ENCODE measurements around the gene CYP21A2.
"Not testable (repeated sequence)": the region's sequence is repeated elsewhere in the genome, so short reads cannot be mapped to it uniquely, and the experiment has no call there.

Gene CYP21A2

DNA sequence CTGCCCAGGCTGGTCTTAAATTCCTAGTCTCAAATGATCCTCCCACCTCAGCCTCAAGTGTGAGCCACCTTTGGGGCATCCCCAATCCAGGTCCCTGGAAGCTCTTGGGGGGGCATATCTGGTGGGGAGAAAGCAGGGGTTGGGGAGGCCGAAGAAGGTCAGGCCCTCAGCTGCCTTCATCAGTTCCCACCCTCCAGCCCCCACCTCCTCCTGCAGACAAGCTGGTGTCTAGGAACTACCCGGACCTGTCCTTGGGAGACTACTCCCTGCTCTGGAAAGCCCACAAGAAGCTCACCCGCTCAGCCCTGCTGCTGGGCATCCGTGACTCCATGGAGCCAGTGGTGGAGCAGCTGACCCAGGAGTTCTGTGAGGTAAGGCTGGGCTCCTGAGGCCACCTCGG lies 663 bp downstream of the CYP21A2 start:
- H3K27ac ChIP-seq; H3K27me3 ChIP-seq (ENCODE audit: insufficient read depth, low read depth, severe bottlenecking); H3K9me3 ChIP-seq (ENCODE audit: severe bottlenecking); H3K36me3 ChIP-seq; DNase-seq; H3K4me3 ChIP-seq (ENCODE audit: low read depth, low read length): not testable (repeated sequence)

DNA sequence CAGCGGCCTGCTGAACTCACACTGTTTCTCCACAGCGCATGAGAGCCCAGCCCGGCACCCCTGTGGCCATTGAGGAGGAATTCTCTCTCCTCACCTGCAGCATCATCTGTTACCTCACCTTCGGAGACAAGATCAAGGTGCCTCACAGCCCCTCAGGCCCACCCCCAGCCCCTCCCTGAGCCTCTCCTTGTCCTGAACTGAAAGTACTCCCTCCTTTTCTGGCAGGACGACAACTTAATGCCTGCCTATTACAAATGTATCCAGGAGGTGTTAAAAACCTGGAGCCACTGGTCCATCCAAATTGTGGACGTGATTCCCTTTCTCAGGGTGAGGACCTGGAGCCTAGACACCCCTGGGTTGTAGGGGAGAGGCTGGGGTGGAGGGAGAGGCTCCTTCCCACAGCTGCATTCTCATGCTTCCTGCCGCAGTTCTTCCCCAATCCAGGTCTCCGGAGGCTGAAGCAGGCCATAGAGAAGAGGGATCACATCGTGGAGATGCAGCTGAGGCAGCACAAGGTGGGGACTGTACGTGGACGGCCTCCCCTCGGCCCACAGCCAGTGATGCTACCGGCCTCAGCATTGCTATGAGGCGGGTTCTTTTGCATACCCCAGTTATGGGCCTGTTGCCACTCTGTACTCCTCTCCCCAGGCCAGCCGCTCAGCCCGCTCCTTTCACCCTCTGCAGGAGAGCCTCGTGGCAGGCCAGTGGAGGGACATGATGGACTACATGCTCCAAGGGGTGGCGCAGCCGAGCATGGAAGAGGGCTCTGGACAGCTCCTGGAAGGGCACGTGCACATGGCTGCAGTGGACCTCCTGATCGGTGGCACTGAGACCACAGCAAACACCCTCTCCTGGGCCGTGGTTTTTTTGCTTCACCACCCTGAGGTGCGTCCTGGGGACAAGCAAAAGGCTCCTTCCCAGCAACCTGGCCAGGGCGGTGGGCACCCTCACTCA lies 1.4 kb downstream of the CYP21A2 start:
- H3K27me3 ChIP-seq (ENCODE audit: insufficient read depth, low read depth, severe bottlenecking); H3K27ac ChIP-seq; H3K4me3 ChIP-seq (ENCODE audit: low read depth, low read length); H3K9me3 ChIP-seq (ENCODE audit: severe bottlenecking); H3K36me3 ChIP-seq; DNase-seq: not testable (repeated sequence)

DNA sequence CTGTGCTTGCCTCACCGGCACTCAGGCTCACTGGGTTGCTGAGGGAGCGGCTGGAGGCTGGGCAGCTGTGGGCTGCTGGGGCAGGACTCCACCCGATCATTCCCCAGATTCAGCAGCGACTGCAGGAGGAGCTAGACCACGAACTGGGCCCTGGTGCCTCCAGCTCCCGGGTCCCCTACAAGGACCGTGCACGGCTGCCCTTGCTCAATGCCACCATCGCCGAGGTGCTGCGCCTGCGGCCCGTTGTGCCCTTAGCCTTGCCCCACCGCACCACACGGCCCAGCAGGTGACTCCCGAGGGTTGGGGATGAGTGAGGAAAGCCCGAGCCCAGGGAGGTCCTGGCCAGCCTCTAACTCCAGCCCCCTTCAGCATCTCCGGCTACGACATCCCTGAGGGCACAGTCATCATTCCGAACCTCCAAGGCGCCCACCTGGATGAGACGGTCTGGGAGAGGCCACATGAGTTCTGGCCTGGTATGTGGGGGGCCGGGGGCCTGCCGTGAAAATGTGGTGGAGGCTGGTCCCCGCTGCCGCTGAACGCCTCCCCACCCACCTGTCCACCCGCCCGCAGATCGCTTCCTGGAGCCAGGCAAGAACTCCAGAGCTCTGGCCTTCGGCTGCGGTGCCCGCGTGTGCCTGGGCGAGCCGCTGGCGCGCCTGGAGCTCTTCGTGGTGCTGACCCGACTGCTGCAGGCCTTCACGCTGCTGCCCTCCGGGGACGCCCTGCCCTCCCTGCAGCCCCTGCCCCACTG lies 2.3 kb downstream of the CYP21A2 start:
- DNase-seq; H3K4me3 ChIP-seq (ENCODE audit: low read depth, low read length); H3K9me3 ChIP-seq (ENCODE audit: severe bottlenecking); H3K36me3 ChIP-seq; H3K27ac ChIP-seq; H3K27me3 ChIP-seq (ENCODE audit: insufficient read depth, low read depth, severe bottlenecking): not testable (repeated sequence)

DNA sequence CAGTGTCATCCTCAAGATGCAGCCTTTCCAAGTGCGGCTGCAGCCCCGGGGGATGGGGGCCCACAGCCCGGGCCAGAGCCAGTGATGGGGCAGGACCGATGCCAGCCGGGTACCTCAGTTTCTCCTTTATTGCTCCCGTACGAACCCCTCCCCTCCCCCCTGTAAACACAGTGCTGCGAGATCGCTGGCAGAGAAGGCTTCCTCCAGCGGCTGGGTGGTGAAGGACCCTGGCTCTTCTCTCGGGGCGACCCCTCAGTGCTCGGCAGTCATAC lies 2.8 kb downstream of the CYP21A2 start:
- not testable (repeated sequence) for H3K9me3 ChIP-seq (ENCODE audit: severe bottlenecking); H3K36me3 ChIP-seq; H3K4me3 ChIP-seq (ENCODE audit: low read depth, low read length); DNase-seq; H3K27me3 ChIP-seq (ENCODE audit: insufficient read depth, low read depth, severe bottlenecking); H3K27ac ChIP-seq

DNA sequence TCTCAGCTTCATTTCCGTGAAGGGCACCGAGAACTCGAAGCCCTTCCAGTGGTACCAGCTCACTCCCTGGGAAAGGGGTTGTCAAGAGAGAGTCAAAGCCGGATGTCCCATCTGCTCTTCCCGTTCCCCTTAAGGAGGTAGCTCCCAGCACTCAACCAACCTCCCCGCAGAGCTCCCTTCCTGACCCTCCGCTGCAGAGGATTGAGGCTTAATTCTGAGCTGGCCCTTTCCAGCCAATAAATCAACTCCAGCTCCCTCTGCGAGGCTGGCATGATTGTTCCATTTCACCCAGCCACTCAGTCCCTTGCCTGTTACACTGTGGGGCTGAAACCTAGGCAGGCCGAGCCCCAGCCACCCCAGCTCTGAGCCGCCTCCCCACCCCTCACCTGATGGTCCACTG lies 3.2 kb downstream of the CYP21A2 start:
- not testable (repeated sequence) for H3K36me3 ChIP-seq
- peak; percentile 86 for DNase-seq

DNA sequence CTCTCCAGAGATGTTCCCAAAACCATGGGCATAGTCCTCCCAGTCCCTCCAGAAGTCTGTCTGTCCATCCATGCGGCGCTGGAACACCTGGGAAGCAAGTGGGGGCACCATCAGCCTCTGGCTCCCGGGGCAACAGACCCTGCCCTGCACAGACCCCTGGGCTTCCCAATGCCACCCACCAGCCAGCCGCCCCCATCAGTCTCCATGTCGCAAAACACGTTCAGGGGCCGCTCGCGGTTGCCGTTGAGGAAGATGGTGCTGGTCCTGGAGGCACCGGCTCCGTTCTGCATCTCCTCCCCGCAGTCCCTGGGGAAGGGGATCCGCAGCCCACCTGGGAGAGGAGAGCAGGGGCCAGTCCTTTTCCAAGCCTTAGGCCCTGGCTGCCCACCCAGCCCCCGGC lies 4.1 kb downstream of the CYP21A2 start:
- not testable (repeated sequence) for DNase-seq; H3K9me3 ChIP-seq (ENCODE audit: severe bottlenecking); H3K27ac ChIP-seq; H3K36me3 ChIP-seq; H3K4me3 ChIP-seq (ENCODE audit: low read depth, low read length); H3K27me3 ChIP-seq (ENCODE audit: insufficient read depth, low read depth, severe bottlenecking)

More for the DNA sequence above, 3.2 kb downstream of the CYP21A2 start:
- H3K9me3 ChIP-seq (ENCODE audit: severe bottlenecking); H3K27me3 ChIP-seq (ENCODE audit: insufficient read depth, low read depth, severe bottlenecking); H3K27ac ChIP-seq; H3K4me3 ChIP-seq (ENCODE audit: low read depth, low read length): not testable (repeated sequence)

DNA sequence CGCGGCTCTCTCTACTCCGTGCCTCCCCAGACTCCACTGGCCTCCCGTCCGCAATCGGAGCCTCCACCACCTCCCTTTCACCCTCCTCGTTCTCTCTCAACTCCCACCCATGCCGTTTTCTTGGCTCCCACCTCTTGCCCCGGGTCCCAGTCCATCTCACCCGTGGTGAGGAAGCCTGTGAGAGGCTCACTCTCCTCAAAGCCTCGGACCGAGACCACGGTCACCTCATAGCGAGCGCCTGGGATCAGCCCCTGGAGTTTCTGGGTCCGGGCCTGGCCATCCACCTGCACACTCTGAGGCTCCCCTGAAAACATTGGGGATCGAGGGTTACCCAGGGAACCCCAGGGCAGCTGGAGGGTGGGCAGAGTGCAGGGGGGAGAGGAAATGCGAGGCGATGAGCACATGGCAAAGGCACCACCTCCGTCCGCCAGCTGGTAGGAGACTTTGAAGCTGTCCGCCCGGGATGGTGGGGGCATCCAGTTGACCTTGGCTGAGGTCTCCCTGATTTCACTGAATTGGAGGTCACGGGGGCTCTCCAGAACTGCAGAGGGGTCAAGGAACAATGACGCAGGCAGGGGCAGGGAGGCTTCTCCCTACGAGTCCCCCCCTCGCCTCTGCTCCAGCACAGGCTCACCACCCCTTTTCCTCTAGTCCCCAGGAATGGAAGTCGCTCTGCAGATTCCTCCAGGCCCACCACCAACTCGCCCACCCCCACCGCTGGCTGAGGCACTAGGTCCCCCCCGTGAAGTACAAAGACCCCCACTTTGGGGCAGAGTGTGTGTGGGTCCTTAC lies 5.6 kb downstream of the CYP21A2 start:
- H3K9me3 ChIP-seq (ENCODE audit: severe bottlenecking); H3K4me3 ChIP-seq (ENCODE audit: low read depth, low read length); H3K27ac ChIP-seq; H3K27me3 ChIP-seq (ENCODE audit: insufficient read depth, low read depth, severe bottlenecking); DNase-seq; H3K36me3 ChIP-seq: not testable (repeated sequence)

DNA sequence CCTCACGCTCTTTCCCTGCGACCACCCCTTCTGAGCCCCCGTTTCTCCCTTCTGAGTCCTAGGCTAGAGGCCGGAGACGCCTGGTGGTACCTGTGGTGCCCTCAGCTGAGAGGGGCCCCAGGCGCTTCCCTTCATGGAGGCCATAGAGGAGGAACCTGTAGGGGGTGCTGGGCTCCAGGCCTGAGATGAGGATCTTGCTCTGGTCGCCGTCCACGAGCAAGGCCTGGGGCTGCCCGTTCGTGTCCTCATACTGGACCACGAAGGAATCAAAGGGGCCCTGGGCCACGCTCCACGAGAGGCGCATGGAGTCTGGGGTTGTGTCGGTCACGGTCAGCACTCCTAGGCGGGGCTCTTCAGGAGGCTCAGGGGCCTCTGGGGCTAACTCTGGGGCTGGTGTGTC lies 6.7 kb downstream of the CYP21A2 start:
- TF ChIP-seq, protein P1, sequence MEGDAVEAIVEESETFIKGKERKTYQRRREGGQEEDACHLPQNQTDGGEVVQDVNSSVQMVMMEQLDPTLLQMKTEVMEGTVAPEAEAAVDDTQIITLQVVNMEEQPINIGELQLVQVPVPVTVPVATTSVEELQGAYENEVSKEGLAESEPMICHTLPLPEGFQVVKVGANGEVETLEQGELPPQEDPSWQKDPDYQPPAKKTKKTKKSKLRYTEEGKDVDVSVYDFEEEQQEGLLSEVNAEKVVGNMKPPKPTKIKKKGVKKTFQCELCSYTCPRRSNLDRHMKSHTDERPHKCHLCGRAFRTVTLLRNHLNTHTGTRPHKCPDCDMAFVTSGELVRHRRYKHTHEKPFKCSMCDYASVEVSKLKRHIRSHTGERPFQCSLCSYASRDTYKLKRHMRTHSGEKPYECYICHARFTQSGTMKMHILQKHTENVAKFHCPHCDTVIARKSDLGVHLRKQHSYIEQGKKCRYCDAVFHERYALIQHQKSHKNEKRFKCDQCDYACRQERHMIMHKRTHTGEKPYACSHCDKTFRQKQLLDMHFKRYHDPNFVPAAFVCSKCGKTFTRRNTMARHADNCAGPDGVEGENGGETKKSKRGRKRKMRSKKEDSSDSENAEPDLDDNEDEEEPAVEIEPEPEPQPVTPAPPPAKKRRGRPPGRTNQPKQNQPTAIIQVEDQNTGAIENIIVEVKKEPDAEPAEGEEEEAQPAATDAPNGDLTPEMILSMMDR (IDR thresholded peaks at IDR 0.05; ENCODE audit: low read depth, low read length) = 0 out of 2 replicates have a peak, but pooled peaks have one; percentile 8
- DNase-seq; H3K27me3 ChIP-seq (ENCODE audit: insufficient read depth, low read depth, severe bottlenecking); H3K36me3 ChIP-seq; H3K4me3 ChIP-seq (ENCODE audit: low read depth, low read length); H3K27ac ChIP-seq; H3K9me3 ChIP-seq (ENCODE audit: severe bottlenecking): not testable (repeated sequence)

DNA sequence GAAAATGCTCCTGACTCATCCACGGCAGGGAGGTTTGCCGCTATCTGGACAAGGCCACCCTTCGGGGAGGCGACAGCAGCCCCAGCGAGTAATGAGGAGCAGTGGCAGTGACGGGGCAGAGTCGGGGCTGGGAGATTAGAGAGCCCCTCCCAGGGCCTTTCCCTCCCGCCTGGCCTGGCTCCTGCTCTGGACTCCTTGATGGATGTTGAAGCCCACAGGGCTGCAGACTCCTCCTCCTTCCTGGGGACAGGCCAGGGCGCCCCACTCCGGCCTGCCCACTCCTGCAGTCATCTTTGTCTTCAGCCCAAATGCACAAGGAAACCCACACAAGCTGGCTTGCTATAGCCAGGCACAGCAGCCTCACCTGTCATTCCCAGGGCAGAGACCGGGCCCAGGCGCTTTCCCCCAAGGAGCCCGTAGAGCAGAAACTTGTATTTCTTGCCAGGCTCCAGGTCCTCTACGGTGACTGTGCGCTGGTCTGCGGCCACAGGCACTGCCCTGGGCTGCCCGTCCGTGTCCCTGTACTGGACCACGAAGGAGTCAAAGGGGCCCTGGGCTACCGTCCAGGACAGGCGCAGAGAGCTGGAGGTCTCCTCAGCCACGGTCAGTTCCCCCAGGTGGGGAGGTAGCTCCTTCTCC lies 7.7 kb downstream of the CYP21A2 start:
- Histone ChIP-seq H3K4me3 (ENCODE audit: low read depth, low read length) (no peak overlapping the region), H3K36me3 (no peaks in the 10 kb centered on the region), H3K27me3 (ENCODE audit: insufficient read depth, low read depth, severe bottlenecking) (no peaks in the 10 kb centered on the region), H3K9me3 (ENCODE audit: severe bottlenecking) (no peaks in the 10 kb centered on the region), H3K27ac (no peak overlapping the region)
- TF ChIP-seq, protein P1 (IDR thresholded peaks at IDR 0.05; ENCODE audit: low read depth, low read length) = no peak
- no peak for DNase-seq

Measured in WERI-Rb-1 (cell line).